Smooth muscle cell (in vitro differentiated cells): ENCODE results near the gene TMEM108. TPM values are rescaled to one million over a fixed set of nuclear protein-coding genes. Genes with fewer than 3 reads are reported as not detected.

ENCODE experiments used
- DNase-seq: peaks from one replicate; lab custom pipeline; 2025; ENCODE audit not compliant: unreplicated experiment; lab: John Stamatoyannopoulos, UW
- H2AFZ ChIP-seq: fragments of 200-600 bp; sonication (generic); 2 replicates; pipeline ENCODE4 v1.6.0; 2016; ENCODE audit warnings: antibody characterized with exemption, low read depth, mild to moderate bottlenecking
- H3F3A ChIP-seq: fragments of 200-600 bp; sonication (generic); 2 replicates; pipeline ENCODE4 v1.6.0; 2017; ENCODE audit warnings: antibody characterized with exemption, low read depth
- H3K27ac ChIP-seq: fragments of 200-600 bp; sonication (generic); 2 replicates; pipeline ENCODE4 v1.5.1; 2016; ENCODE audit warnings: low read depth, mild to moderate bottlenecking
- H3K27me3 ChIP-seq: fragments of 200-600 bp; sonication (generic); 2 replicates; pipeline ENCODE4 v1.6.1; 2016; ENCODE audit warnings: low read depth, mild to moderate bottlenecking
- H3K36me3 ChIP-seq: fragments of 200-600 bp; sonication (generic); 2 replicates; pipeline ENCODE4 v1.5.1; 2016; ENCODE audit warnings: low read depth
- H3K4me1 ChIP-seq: fragments of 200-600 bp; sonication (generic); 2 replicates; pipeline ENCODE4 v1.5.1; 2016; ENCODE audit warnings: low read depth
- H3K4me2 ChIP-seq: fragments of 200-600 bp; sonication (generic); 2 replicates; pipeline ENCODE4 v1.6.0; 2016; ENCODE audit warnings: mild to moderate bottlenecking
- H3K4me3 ChIP-seq: fragments of 200-600 bp; sonication (generic); 2 replicates; pipeline ENCODE4 v1.5.1; 2016; ENCODE audit warnings: mild to moderate bottlenecking
- H3K79me2 ChIP-seq: fragments of 200-600 bp; sonication (generic); 2 replicates; pipeline ENCODE4 v1.6.0; 2016; ENCODE audit warnings: low read depth, mild to moderate bottlenecking
- H3K9ac ChIP-seq: fragments of 200-600 bp; sonication (generic); 2 replicates; pipeline ENCODE4 v1.6.0; 2016; ENCODE audit warnings: low read depth
- H3K9me3 ChIP-seq: fragments of 200-600 bp; sonication (generic); replicated peaks from 2 replicates; pipeline ENCODE4 v1.5.1; 2016; ENCODE audit warnings: low read depth
- H4K20me1 ChIP-seq: fragments of 200-600 bp; sonication (generic); 2 replicates; pipeline ENCODE4 v1.6.0; 2016; ENCODE audit warnings: low read depth
- WGBS: methylation state at CpG from one replicate; pipeline ENCODE4 v1.1.7; 2016; ENCODE audit warnings: low lambda C conversion rate; 5-methylcytosine and 5-hydroxymethylcytosine counted together
- polyA plus RNA-seq: library from polyadenylated mRNA; unstranded; fragments of >200 nt; fragmentation: Nextera tagmentation; extraction: Ambion mirVana; gene quantifications from 2 replicates; pipeline ENCODE4 v1.2.1, GENCODE V29; 2016
- total RNA-seq: library from RNA; depleted of rRNA; stranded (reverse); fragments of >200 nt; gene quantifications from 2 replicates; pipeline ENCODE4 v1.2.3, GENCODE V29; 2014
- TF ChIP-seq, protein P1 (sequence below): fragments of 200-600 bp; sonication (generic); IDR thresholded peaks from 2 replicates; pipeline ENCODE4 v1.5.1; 2017; ENCODE audit warnings: borderline replicate concordance, mild to moderate bottlenecking, antibody characterized with exemption; ENCODE audit not compliant: insufficient read depth, poor library complexity, severe bottlenecking

TMEM108 gene
- total and polyA plus RNA-seq, 2 experiments from 2014 or later, result 2.4 to 10.8 TPM

DNA sequence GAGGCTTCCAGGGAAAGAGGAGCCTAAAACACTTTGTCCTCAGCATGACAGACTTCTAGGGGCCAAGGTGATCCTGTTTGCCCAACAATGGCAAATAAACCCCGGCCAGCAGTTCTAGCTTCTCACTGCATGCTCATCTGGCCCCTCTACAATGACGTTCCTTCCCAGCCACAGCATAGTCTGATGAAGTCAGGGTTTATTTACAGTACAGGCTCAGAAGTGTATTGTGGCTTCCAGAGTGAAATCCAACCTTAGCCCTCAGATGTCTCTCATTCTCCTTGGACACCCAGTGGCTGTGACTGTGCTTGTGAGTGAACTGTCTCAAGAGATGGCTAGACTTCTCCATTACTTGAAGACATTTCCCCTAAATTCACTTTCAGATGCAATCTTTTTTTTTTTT lies 402.5 kb downstream of the TMEM108 start:
- DNase-seq, result no peak

DNA sequence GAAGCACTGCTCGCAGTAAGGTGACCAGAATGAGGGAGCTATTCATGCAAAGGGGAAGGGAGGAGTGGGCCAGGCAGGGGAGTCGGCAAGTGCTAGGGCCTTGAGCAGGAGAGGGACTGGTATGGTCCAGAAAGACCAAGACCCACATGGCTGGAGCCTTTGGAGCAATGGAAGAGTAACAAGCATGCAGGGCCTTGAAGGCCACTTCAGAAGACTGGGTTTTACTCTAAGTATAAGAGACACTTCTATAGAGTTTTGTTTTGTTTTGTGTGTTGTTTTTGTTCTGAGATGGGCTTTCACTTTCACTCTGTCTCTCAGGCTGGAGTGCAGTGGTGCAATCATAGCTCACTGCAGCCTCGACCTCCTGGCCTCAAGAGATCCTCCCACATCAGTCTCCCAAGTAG lies 403.7 kb downstream of the TMEM108 start:
- no peaks in the 10 kb centered on the region for H3K9me3 ChIP-seq
- no peaks in the 10 kb centered on the region for H4K20me1 ChIP-seq
- no peaks in the 10 kb centered on the region for H3K4me1 ChIP-seq
- no peak overlapping the region for H3K9ac ChIP-seq
- no peaks in the 10 kb centered on the region for H3K27me3 ChIP-seq
- no peaks in the 10 kb centered on the region for H3F3A ChIP-seq
- no peak overlapping the region for H3K4me2 ChIP-seq
- WGBS, result 87% methylated on average over 3 of the region's 3 CpGs
- no peaks in the 10 kb centered on the region for H3K79me2 ChIP-seq
- TF ChIP-seq, protein P1, sequence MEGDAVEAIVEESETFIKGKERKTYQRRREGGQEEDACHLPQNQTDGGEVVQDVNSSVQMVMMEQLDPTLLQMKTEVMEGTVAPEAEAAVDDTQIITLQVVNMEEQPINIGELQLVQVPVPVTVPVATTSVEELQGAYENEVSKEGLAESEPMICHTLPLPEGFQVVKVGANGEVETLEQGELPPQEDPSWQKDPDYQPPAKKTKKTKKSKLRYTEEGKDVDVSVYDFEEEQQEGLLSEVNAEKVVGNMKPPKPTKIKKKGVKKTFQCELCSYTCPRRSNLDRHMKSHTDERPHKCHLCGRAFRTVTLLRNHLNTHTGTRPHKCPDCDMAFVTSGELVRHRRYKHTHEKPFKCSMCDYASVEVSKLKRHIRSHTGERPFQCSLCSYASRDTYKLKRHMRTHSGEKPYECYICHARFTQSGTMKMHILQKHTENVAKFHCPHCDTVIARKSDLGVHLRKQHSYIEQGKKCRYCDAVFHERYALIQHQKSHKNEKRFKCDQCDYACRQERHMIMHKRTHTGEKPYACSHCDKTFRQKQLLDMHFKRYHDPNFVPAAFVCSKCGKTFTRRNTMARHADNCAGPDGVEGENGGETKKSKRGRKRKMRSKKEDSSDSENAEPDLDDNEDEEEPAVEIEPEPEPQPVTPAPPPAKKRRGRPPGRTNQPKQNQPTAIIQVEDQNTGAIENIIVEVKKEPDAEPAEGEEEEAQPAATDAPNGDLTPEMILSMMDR, result no peak
- H2AFZ ChIP-seq, result no peak overlapping the region
- no peaks in the 10 kb centered on the region for H3K36me3 ChIP-seq
- no peak overlapping the region for H3K4me3 ChIP-seq
- DNase-seq, result no peak
- no peak overlapping the region for H3K27ac ChIP-seq

More for the DNA sequence above, 402.5 kb downstream of the TMEM108 start:
- WGBS, result 83% methylated on average over 2 of the region's 2 CpGs
- Histone ChIP-seq H3F3A (no peaks in the 10 kb centered on the region), H3K27me3 (no peaks in the 10 kb centered on the region), H3K9me3 (no peaks in the 10 kb centered on the region), H2AFZ (no peak overlapping the region), H3K79me2 (no peaks in the 10 kb centered on the region), H3K9ac (no peak overlapping the region), H4K20me1 (no peaks in the 10 kb centered on the region), H3K36me3 (no peaks in the 10 kb centered on the region), H3K4me3 (no peak overlapping the region), H3K4me1 (no peaks in the 10 kb centered on the region), H3K27ac (no peak overlapping the region), H3K4me2 (no peak overlapping the region)
- TF ChIP-seq, protein P1, result no peak

DNA sequence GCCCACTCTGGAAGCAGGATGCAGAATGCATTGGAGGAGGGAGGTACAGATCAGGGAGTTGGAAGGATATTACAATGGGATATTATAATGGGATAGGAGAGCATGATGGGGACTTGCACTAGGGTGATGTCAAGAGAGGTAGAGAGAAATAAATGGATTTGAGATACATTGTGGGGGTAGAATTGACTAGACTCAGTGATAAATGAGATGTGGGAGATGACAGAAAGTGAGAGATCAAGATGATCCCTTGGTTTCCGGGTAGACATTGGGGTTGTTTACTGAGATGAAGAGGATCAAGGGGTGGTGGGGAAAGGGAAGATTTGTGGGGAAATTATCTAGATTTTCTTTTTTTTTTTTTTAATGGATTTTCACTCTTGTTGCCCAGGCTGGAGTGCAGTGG lies 404.3 kb downstream of the TMEM108 start:
- DNase-seq, result no peak
- H3K4me1 ChIP-seq, result no peaks in the 10 kb centered on the region
- TF ChIP-seq, protein P1, result no peak
- H3K9me3 ChIP-seq, result no peaks in the 10 kb centered on the region
- H3K4me3 ChIP-seq, result no peak overlapping the region
- no peaks in the 10 kb centered on the region for H3K79me2 ChIP-seq
- H3K36me3 ChIP-seq, result no peaks in the 10 kb centered on the region
- H4K20me1 ChIP-seq, result no peaks in the 10 kb centered on the region
- no peak overlapping the region for H3K9ac ChIP-seq
- H3F3A ChIP-seq, result no peaks in the 10 kb centered on the region
- no peak overlapping the region for H3K4me2 ChIP-seq
- no peaks in the 10 kb centered on the region for H3K27me3 ChIP-seq
- no peak overlapping the region for H2AFZ ChIP-seq
- H3K27ac ChIP-seq, result no peak overlapping the region
- WGBS, result 100% methylated on average over 1 of the region's 1 CpG

DNA sequence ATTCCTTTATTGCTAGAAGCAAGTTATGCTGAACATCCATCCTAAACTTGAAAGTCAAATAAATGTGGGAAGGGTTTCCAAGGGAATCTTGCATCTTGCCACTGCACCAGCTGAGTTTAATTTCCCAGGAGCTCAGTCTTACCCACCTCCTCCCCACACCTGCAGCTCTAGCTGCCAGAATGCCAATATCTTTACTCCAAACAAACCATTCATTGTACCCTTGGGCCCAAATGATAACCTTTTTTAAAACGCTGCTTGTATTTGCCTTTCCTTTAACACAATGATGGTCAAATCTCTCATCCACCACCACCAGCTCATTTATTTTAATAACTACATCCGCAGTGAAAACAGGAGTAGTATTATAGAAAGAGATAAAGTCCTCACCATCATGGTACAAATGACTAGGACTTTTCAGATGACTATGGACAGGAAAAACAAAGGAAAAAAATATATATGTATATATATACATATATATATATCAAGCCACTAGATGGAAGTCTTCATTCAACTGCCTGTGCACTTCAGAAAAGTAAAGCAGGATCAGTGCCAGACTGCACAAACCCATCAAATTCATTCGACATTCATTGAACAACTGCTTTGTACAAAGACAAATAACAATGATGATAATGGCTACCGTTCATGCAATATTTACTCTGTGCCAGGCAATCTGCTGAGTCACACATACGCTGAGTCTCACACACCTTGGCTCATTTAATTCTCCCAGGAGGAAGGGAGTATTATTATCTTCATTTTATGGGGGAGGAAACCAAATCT lies 405.6 kb downstream of the TMEM108 start:
- Histone ChIP-seq H2AFZ (no peak overlapping the region), H4K20me1 (no peaks in the 10 kb centered on the region), H3K9me3 (no peaks in the 10 kb centered on the region), H3K4me1 (no peaks in the 10 kb centered on the region), H3K9ac (no peak overlapping the region), H3K4me2 (no peak overlapping the region), H3K27ac (no peak overlapping the region), H3K79me2 (no peaks in the 10 kb centered on the region), H3F3A (no peaks in the 10 kb centered on the region), H3K4me3 (no peak overlapping the region), H3K36me3 (no peaks in the 10 kb centered on the region), H3K27me3 (no peaks in the 10 kb centered on the region)
- 81% methylated on average over 5 of the region's 5 CpGs for WGBS
- TF ChIP-seq, protein P1, result no peak
- DNase-seq, result no peak
